Activated CD8-positive, alpha-beta T cell treated with anti-CD3 and anti-CD28 coated beads for 36 hours (primary cell): Measurements from ENCODE around the gene SPSB4. TPM values are rescaled to one million over a fixed set of nuclear protein-coding genes. Genes with fewer than 3 reads are reported as not detected.

Source experiments
- ATAC-seq: fragments of 200-7000 bp; cut with Tn5 transposase; one replicate; pipeline ENCODE4 v1.10.0; 2021; ENCODE audit warnings: mild to moderate bottlenecking, moderate library complexity
- CTCF ChIA-PET: fragments of 350-600 bp; sonication (Branson Sonifier 250); formaldehyde crosslinking; loops from one replicate; lab custom pipeline; 2021; ENCODE audit warnings: antibody characterized with exemption; lab: Charles Lee
- POLR2A ChIA-PET: fragments of 350-600 bp; sonication (Branson Sonifier 250); formaldehyde crosslinking; loops from one replicate; lab custom pipeline; 2021; ENCODE audit warnings: antibody characterized with exemption; lab: Charles Lee
- DNase-seq: peaks from one replicate; pipeline ENCODE4 v3.0.0-alpha.2; 2020
- H3K27ac Mint-ChIP-seq: one replicate; pipeline ENCODE4 v1.8.0; 2021; ENCODE audit warnings: mild to moderate bottlenecking, mixed read lengths
- H3K27me3 Mint-ChIP-seq: one replicate; pipeline ENCODE4 v1.8.0; 2021; ENCODE audit warnings: mixed read lengths
- H3K36me3 Mint-ChIP-seq: one replicate; pipeline ENCODE4 v1.8.0; 2021; ENCODE audit warnings: low read depth, mixed read lengths
- H3K4me1 Mint-ChIP-seq: one replicate; pipeline ENCODE4 v1.8.0; 2021; ENCODE audit warnings: low read depth, mixed read lengths
- H3K4me3 Mint-ChIP-seq: one replicate; pipeline ENCODE4 v1.8.0; 2021; ENCODE audit warnings: mild to moderate bottlenecking, moderate library complexity, mixed read lengths
- H3K9me3 Mint-ChIP-seq: one replicate; pipeline ENCODE4 v1.8.0; 2021; ENCODE audit warnings: mixed read lengths
- CTCF ChIP-seq: fragments of 200-600 bp; IDR thresholded peaks from one replicate; pipeline ENCODE4 v1.8.0; 2022; ENCODE audit warnings: antibody characterized with exemption, mild to moderate bottlenecking
- intact Hi-C: fragments of 100-400 bp; cut with micrococcal nuclease; formaldehyde crosslinking; loops from one replicate; pipeline ENCODE4 v1.10.0; 2022
- total RNA-seq, 2 experiments: library from RNA; stranded (reverse); gene quantifications; one replicate each; pipeline ENCODE4 v1.2.3, GENCODE V29; 2021

Gene SPSB4
- total RNA-seq, 2 experiments from 2014 or later, result not detected

GRCh38 chr3:141020143-141020830 is 30.9 kb upstream of the SPSB4 start:
- peaks cover 2% of the 10 kb centered on the region for H3K9me3 Mint-ChIP-seq
- no peak overlapping the region for H3K4me3 Mint-ChIP-seq
- ATAC-seq (peak; percentile 88), DNase-seq (peak; percentile 65)
- TF ChIP-seq CTCF, result no peak
- POLR2A ChIA-PET, result no interaction called here
- intact Hi-C loops, result no loop called here
- CTCF ChIA-PET, result interaction anchor here (0.9 to 1.8 kb wide), 2 partner anchors 14 to 171 kb away, joined by 3 read pairs; no protein-coding TSS in a partner anchor
- H3K27me3 Mint-ChIP-seq, result no peaks in the 10 kb centered on the region
- no peaks in the 10 kb centered on the region for H3K36me3 Mint-ChIP-seq
- H3K4me1 Mint-ChIP-seq, result peaks cover 21% of the 10 kb centered on the region
- peak overlapping the region; percentile 56 for H3K27ac Mint-ChIP-seq

DNA sequence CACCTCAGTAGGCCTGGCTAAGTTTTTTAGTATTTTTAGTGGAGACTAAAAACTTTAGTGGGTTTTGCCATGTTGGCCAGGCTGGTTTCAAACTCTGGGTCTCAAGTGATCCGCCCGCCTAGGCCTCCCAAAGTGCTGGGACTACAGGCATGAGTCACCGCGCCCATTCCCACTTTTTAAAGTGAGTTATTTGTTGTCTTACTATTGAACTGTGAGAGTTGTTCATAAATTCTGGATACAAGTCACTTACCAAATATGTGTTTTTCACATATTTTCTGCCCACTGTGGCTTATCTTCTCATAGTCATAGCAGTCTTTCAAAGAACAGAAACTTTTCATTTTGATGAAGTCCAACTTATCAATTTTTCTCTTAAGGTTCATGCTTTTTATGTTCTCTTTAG is 29.9 kb upstream of the SPSB4 start:
- H3K27ac Mint-ChIP-seq, result no peak overlapping the region
- no peaks in the 10 kb centered on the region for H3K36me3 Mint-ChIP-seq
- peaks cover 21% of the 10 kb centered on the region for H3K4me1 Mint-ChIP-seq
- DNase-seq (no peak), ATAC-seq (no peak)
- ChIA-PET CTCF (interaction anchor here (2.5 kb wide), 1 partner anchor 9 kb away, joined by 9 read pairs; no protein-coding TSS in a partner anchor), POLR2A (no interaction called here)
- peaks cover under 1% of the 10 kb centered on the region for H3K27me3 Mint-ChIP-seq
- H3K4me3 Mint-ChIP-seq, result no peak overlapping the region
- H3K9me3 Mint-ChIP-seq, result peaks cover 2% of the 10 kb centered on the region
- intact Hi-C loops, result no loop called here
- TF ChIP-seq CTCF, result no peak

DNA sequence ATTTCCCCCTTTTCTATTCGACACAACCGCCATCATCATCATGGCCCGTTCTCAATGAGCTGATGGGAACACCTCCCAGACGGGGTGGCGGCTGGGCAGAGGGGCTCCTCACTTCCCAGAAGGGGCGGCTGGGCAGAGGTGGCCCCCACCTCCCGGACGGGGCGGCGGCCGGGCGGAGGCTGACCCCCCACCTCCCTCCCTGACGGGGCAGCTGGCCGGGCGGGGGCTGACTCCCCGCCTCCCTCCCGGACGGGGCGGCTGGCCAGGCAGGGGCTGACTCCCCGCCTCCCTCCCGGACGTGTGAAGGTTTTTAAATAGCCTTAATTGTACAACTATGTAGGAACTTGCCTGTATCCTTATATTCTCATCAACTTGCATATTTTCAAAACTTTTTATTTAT is 20.9 kb upstream of the SPSB4 start:
- H3K4me3 Mint-ChIP-seq, result no peak overlapping the region
- H3K27me3 Mint-ChIP-seq, result peaks cover 4% of the 10 kb centered on the region
- ATAC-seq (no peak), DNase-seq (no peak)
- no peaks in the 10 kb centered on the region for H3K36me3 Mint-ChIP-seq
- ChIA-PET POLR2A (no interaction called here), CTCF (interaction anchor here (0.9 to 1.8 kb wide), 4 partner anchors 14 to 30 kb away, joined by 3 to 9 read pairs (median 3); no protein-coding TSS in a partner anchor)
- no peaks in the 10 kb centered on the region for H3K9me3 Mint-ChIP-seq
- no peak overlapping the region for H3K27ac Mint-ChIP-seq
- no peak for TF ChIP-seq CTCF
- no peaks in the 10 kb centered on the region for H3K4me1 Mint-ChIP-seq
- intact Hi-C loops, result no loop called here

DNA sequence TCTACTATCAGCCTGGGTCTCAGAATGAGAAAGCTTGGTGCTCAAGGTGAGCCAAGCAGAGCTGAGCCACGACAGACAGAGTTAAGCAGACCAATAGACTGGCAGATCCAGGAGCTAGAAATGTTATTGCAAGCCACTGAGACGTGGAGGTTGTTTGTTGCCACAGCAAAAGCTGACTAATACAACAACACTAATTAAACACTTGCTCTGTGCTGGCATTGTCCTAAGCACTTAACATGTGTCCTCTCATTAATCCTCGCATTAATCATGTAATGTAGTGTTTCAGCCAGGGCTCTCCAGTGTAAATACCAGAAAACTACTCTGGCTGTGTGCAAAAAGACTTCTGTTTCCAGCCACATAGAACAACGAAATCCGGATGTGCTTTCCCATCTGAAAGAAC is 11.6 kb upstream of the SPSB4 start:
- ATAC-seq (no peak), DNase-seq (no peak)
- no peak for TF ChIP-seq CTCF
- no peaks in the 10 kb centered on the region for H3K4me1 Mint-ChIP-seq
- CTCF ChIA-PET, result interaction anchor here (1.5 to 1.8 kb wide), 3 partner anchors 9 to 28 kb away, joined by 4 to 7 read pairs (median 6); partner anchors contain the start of gene SPSB4
- no peak overlapping the region for H3K4me3 Mint-ChIP-seq
- no peak overlapping the region for H3K27ac Mint-ChIP-seq
- no peaks in the 10 kb centered on the region for H3K36me3 Mint-ChIP-seq
- intact Hi-C loops, result no loop called here
- POLR2A ChIA-PET, result no interaction called here
- H3K27me3 Mint-ChIP-seq, result peaks cover 13% of the 10 kb centered on the region
- no peaks in the 10 kb centered on the region for H3K9me3 Mint-ChIP-seq
